IPS DF 4.7 (cell line): ENCODE measurements around the gene PACSIN3.
"Not testable (repeated sequence)": the region's sequence is repeated elsewhere in the genome, so short reads cannot be mapped to it uniquely, and the experiment has no call there.

Experiments
- DNase-seq: peaks from one replicate; pipeline ENCODE4 v3.0.0-alpha.2; 2013; ENCODE audit warnings: low spot score; ENCODE audit errors: extremely low read depth

PACSIN3 gene

DNA sequence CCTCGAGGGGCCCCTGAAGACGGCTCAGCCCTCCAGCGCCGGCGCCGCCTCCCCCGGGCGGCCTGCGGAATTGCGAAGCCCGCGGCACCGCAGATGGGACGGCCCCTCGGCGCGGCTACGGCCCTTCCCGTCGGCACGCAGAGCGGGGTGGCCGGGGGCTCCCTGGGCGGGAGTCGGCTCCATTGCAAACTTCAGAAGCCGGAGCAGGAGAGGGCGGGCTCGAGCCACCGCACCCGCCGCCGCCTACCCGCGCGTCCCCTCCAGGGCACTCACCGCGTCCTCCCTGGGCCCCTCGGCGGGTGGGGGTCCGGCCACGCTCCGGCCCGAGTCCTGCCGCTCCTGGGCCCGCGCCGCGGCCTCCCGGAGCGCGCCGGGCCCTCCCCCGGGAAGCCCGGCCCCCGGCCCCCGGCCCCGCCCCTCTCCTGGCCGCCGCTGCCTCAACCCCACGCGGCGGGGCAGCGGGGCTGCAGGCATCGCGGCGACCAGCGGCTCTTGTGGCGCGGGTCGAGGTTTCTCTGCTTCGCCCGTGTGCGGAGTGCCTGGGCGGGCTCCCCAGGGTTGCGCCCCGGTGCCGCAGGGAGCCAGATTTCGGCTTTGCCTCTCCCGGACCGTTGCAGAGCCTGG is at the start of gene PACSIN3:
PACSIN3 (minus strand) TSS at position 359 of the 624 bp plus-strand sequence. CDS start 3,707 bp downstream, outside the sequence.
- no peak for DNase-seq

DNA sequence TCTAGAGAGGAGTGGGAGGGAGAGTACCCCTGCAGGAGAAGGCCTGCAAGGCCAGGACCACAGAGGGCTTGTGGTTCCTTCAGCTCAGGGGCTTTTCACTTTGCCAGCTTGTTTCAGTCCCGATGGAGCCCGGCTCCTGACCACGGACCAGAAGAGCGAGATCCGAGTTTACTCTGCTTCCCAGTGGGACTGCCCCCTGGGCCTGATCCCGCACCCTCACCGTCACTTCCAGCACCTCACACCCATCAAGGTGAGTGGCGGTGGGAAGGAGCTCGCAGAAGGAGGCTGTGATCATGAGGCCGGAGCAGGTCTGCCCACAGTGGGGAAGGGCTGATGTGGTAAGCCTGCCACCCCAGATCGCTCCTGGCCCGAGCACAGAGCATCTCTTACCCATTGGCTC is 48.9 kb upstream of the PACSIN3 start:
- DNase-seq, result no peak

DNA sequence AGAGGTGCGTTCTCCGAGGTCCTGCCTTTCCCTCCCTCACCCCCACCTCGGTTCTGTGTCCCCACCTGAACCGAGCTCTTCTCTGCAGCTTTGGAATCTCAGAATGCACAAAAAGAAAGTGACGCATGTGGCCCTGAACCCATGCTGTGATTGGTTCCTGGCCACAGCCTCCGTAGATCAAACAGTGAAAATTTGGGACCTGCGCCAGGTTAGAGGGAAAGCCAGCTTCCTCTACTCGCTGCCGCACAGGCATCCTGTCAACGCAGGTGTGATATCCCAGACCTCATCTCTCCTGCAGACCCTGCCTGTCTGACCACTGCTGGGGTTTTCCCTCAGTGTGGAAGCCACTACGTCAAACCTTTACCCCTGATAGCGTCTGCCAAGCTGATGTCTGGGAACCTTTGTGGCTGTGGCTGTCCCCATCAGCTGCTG is 48.5 kb upstream of the PACSIN3 start:
- no peak for DNase-seq

DNA sequence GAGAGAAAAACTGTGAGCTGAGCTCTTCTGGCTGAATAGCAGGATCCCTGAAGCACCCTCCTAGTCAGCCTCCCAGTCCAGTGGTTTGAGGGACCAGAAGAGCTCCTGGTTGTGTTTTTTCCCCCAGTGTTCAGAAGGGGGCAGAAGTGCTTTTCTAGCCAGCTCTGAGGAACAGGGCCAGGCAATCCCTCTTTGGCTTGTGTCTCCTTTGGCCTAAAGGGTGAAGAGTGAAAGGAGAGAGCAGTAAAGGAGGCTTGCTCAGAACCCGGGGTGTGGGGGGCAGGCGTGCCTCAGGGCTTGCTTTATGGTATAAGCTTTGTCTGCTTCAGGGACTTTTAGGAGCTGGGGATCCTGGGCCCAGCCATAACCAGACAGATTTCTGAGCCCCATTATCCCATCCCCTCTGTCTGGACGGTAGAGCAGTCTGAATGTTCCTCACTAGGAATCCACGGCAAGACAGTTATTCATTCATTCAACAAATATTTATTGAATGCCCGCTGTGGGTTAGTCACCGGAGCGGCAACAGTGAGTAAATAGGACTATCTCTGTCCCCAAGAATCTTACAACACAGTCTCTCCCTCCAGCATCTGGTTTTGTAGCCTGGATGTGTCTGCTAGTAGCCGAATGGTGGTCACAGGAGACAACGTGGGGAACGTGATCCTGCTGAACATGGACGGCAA is 47.9 kb upstream of the PACSIN3 start:
- no peak for DNase-seq

DNA sequence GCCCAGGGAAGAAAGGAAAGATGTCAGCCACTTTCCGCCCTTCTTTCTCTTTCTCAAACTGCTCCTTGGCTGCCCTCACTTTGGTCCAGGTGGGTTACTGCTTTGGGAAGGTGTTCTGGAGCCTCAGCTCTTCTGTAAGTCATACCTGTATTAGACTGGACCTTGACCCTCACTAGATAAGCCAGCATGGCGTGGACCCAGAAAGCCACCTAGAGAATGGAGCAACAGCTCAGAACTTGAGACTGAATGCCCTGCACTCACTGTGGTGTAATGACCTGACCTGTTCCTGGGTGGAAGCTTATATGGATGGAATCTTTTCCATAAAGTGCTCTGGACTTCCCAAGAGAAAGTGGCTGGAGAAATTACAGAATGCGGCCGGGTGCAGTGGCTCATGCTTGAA is 46.8 kb upstream of the PACSIN3 start:
- no peak for DNase-seq

DNA sequence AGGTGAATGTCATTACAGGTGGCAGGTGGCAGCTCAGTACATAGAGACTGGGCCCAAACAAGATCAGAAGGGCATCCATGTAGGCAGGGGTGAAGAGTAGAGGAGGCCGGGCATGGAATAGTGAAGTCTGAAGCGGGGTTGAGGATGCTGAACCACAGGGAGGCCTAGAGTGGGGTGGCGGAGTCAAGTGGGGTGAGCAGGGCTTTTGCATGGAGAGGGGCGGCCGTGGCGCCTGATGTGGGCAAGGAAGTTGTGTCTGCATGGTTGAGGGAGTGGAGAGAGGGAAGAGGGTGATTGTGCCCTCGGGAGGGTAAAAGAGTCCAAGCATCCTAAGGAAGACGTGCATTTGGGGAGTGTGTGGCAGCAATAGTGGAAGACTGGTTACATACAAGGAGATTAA is 42.9 kb upstream of the PACSIN3 start:
- no peak for DNase-seq

DNA sequence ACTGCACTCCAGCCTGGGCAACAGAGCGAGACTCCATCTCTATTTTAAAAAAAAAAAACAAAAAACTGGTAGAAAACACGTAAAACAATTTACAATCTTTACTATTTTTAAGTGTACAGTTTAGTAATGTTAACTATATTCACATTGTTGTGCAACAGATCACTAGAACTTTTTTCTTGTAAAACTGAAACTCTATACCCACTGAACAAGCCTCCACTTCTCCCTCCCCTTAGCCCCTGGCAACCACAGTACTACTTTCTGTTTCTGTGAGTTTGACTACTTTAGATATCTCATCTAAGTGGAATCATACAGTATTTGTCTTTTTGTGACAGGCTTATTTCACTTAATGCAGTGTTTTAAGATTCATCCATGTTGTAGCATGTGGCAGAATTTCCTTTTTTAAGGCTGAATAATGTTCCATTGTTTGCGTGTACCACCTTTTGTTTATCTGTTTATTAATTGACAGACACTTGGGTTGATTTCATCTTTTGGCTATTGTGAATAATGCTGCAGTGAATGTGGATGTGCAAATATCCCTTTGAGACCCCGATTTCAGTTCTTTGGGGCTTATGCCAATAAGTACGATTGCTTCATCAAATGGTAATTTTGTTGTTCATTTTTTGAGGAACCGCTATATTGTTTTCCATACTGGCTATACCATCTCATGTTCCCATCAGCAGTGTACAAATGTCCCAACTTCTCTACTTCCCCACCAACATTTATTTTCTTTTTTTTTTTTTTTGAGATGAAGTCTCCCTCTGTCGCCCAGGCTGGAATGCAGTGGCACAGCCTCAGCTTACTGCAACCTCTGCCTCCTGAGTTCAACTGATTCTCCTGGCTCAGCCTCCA is 39.5 kb upstream of the PACSIN3 start:
- DNase-seq, result no peak

DNA sequence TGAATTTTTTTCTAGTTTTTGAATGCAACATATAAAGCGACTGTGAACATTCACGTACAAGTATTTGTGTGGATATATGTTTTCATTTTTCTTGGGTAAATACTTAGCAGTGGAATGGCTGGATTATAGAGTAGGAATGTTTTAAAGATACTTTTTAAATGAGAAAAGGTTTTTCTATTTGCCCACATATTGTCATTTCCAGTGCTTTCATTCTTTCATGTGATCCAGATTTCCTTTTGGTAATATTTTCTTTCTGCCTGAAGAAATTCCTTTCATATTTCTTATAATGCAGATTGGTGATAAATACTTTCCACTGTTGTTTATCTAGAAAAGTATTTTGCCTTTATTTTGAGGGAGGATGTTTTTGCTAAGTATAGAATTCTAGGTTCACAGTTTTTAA is 36.5 kb upstream of the PACSIN3 start:
- DNase-seq, result no peak

DNA sequence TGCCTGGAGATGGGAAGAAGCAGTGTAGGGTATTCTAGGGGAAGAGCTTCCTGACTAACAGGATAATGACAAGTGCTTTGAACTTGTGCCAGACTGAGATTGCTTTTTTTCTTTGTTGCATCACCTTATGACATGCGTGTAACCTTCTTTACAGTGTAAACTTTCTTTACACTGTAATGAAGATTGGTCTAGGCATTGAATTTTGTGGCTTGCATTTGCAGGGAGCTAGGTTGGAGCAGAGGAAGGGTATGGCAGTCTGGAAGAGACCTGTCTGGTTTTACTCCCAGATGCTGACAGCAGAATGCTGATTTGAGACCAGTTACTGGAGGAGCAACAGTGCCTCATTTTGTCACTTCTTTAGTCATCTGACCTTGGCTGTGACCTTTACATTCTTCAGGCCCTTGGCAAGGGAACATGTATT is 34.2 kb upstream of the PACSIN3 start:
- no peak for DNase-seq

DNA sequence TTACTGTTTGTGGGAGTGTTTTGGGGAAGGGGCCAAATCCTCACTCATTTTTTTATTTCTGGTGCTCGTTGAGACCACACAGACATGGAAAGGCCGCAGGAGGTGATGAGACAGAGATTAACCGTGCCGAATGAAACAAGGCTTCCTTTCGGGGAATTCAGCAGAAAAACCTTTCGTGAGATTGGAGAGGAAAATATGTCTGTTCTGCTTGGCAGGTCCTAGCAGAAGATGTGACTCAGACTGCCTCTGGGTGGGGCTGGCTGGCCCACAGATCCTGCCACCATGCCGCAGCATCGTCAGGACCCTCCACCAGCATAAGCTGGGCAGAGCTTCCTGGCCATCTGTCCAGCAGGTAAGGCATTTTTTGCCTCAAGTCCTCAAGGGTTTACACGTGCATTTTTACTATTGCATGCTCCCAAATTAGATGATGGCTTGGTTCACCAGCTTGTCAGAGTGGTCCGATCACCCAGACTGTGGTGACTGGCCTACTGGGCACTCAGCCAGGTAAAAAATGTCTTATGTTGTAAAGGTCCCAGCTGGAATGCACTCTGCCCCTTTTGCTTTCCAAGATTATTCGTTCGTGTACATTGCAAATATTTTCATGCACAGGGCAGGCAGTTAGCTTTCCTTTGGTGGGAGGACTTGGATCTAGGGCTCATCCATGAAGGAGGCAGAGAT is 30.0 kb upstream of the PACSIN3 start:
- DNase-seq, result no peak

DNA sequence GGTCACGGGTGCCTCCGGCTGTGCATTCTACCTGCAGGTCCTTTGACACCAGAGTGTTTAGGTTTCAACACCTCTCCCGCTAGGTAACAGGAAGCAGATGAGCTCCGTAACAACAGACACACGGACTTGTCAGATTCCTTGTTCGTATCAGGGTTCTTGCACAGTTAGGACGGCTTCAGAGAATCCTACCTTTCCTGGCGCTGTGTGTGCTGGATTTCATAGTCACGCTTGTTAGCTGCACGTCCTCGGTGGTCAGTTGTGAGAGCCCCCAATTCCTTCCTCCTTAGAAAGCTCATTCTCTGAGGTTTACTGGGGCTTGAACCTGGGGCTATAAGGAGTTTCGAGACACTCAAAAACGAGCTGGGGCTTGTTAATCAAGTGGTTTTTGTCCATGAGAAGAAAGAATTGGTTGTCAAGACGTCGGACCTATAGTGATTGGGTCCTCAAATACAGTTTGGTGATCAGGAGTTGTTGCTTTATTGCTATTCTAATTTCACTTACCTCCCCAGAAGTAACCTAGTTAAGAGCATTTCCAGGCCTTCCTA is 29.2 kb upstream of the PACSIN3 start:
- DNase-seq, result no peak

DNA sequence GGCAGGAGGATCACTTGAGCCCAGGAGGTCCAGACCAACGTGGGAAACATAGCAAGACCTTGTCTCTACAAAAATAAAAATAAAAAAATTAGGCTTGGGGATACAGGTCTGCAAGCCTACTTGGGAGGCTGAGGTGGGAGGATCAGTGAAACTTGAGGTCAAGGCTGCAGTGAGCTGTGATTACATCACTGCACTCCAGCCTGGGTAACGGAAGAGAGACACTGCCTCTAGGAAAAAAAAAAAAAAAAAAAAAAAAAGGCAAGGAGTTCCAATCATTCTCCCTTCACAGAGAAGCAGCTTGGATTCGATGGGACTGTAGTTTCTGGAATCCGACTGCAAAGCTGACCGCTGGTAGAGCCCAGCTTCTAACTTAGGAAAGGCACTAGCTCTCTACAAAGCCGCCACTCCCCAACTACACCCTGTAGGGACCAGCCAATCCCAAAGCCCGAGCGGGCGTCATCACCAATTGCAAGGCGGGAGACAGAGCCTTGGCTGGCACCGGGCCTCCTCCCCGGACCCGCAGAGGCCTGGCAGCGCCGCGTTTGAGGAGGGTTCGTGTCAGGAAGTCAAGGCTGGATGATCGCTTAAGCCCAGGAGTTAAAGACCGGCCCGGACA is 27.8 kb upstream of the PACSIN3 start:
- no peak for DNase-seq

DNA sequence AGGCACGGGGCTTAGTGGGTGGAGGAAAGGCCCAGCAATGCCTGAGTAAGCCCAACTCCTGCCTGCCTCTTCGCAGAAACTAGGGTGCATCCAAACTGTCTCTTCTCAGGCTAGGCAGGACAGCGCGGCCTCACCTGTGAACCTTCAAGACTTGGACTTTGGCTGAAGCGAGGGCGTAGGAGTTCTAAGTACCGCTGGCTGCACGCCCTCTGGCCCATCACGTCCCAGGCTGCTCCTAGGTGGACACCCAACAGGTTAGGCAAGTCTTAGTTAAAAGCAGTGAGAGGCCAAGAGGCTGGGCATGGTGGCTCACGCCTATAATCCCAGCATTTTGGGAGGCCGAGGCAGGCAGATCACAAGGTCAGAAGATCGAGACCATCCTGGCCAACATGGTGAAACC is 26.7 kb upstream of the PACSIN3 start:
- DNase-seq, result no peak

DNA sequence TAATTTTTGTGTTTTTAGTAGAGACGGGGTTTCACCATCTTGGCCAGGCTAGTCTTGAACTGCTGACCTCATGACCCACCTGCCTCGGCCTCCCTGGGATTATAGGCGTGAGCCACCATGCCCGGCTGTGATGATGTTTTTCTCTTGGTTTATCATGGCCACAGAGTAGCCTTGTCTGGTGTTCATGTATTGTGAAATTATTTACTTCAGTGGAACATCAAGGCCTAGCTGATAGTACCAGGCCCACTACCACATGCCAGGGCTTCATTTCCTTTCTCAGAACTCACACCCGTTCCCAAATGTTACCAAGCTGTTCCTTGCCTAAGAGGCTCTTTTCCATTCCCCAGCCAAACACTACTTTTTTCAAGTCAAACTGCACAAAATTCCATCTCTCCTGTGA is 22.4 kb upstream of the PACSIN3 start:
- no peak for DNase-seq

DNA sequence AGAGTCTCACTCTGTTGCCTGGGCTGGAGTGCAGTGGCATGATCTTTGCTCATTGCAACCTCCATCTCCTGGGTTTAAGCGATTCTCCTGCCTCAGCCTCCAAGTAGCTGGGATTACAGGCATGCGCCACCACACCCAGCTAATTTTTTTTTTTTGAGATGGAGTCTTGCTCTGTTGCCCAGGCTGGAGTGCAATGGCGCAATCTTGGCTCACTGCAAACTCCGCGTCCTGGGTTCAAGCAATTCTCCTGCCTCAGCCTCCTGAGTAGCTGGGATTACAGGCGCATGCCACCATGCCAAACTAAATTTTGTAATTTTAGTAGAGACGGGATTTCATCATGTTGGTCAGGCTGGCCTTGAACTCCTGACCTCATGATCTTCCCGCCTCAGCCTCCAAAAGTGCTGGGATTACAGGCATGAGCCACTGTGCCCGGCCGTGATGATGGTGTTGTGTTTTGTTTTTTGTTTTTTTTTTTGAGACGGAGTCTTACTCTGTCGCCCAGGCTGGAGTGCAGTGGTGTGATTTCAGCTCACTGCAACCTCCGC is 21.8 kb upstream of the PACSIN3 start:
- DNase-seq, result not testable (repeated sequence)

DNA sequence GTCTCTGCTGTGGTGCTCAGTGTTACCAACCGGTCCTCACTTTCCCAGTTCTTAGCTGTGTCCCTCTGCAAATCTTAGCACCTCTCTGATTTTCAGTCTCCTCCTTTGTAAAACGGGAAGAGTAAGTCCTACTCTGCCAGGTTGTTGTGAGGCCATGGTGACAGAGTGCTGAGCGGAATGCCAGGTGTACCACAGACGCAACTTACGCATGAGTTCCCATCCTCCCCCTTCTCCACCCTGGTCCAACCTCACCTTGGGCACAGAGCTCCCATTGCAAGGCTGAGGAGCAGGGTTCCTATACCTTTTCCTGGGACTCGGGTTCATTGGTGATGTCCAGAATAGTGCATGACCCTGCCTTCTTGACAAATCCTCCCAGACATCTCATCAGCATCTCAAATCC is 21.2 kb upstream of the PACSIN3 start:
- DNase-seq, result no peak

DNA sequence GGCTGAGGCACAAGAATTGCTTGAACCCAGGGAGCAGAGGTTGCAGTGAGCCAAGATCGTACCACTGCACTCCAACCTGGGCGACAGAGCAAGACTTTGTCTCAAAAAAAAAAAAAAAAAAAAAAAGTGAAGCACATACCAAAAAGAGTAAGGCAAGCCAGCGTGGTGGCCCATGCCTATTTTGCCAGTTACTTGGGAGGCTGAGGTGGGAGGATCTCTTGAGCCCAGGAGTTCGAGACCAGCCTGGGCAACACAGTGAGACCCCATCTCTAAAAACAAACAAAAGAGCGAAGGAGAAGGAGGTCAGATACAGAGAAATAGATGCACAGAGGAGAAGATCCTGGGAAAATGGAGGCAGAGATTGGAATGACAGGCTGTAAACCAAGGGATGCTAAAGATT is 20.3 kb upstream of the PACSIN3 start:
- DNase-seq, result not testable (repeated sequence)

DNA sequence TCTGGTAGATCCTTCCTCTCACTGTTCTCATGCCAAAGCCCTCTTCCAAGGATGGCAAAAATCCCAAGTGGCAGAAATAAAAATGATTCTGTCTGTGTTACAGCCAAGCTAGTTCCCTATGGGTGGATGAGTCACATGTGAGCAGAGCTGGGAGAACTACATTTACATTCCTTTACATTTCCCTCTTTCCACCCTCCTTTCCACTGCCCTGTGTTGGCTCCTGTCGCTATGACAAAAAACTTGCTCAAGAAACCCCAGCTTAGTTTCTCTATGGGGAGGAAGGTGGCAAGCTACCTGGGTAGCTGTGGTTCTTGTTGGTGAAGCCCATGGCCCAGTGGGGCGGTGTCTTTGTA is 18.4 kb upstream of the PACSIN3 start:
- no peak for DNase-seq

DNA sequence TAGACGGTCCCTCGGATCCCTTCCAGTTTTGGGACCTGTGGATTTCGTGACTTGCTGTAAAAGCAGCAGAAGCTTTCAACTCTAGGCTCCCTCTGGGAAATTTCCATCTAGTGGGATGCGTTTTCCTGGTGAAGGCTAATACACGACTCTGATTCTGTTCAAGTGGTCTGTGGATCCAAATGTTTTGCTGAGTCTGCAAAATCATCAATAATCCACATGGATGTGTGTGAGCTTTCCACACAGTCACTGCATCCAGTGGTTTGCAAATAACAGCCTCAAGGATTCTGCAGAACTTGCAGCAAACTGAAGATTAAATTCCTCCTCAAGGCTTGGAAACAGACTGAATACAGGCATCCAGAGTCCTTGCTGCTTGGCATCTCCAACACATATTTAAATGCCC is 16.3 kb upstream of the PACSIN3 start:
- no peak for DNase-seq

DNA sequence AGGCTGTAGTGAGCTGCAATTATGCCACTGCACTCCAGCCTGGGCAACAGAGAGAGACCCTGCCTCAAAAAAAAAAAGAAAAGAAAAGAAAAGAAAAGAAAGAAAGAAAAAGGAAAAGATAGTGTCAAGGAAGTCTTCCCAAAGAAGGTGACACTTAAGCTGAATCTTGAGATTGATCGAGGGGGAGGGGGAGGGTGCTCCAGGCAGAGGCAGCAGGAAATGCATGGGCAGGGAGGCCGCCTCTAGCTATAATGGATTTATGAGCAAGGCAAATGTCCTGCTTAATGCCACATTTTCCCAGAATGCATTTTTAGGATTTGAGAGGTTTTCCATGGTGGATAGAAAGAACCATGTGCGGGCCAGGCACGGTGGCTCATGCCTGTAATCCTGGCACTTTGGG is 14.8 kb upstream of the PACSIN3 start:
- no peak for DNase-seq

DNA sequence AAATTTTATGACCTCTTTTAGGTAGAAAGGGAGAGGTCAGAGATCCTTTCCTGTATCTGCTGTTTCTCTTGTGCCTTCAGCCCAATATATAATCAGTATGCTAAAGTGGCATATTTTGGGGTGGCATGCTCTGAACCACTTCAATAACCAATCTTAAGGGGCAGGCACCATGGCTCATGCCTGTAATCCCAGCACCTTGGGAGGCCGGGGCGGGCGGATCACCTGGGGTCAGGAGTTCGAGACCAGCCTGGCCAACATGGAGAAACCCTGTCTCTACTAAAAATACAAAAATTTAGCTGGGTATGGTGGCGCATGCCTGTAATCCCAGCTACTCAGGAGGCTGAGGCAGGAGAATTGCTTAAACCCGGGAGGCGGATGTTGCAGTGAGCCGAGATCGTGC is 11.9 kb upstream of the PACSIN3 start:
- not testable (repeated sequence) for DNase-seq
